Osteocyte (in vitro differentiated cells): ENCODE measurements around the gene VAPA. TPM values are rescaled to one million over a fixed set of nuclear protein-coding genes. Genes with fewer than 3 reads are reported as not detected.

Source experiments
- DNase-seq: peaks from one replicate; pipeline ENCODE4 v3.0.0; 2021; ENCODE audit warnings: mixed read lengths; ENCODE audit not compliant: unreplicated experiment; ENCODE audit errors: extremely low spot score
- H3K27ac Mint-ChIP-seq: one replicate; pipeline ENCODE4 v1.8.0; 2021; ENCODE audit warnings: mild to moderate bottlenecking, mixed read lengths; ENCODE audit not compliant: unreplicated experiment
- H3K27me3 Mint-ChIP-seq: one replicate; pipeline ENCODE4 v1.8.0; 2021; ENCODE audit warnings: mixed read lengths; ENCODE audit not compliant: unreplicated experiment
- H3K36me3 Mint-ChIP-seq: one replicate; pipeline ENCODE4 v1.8.0; 2021; ENCODE audit warnings: mixed read lengths; ENCODE audit not compliant: unreplicated experiment
- H3K4me1 Mint-ChIP-seq: one replicate; pipeline ENCODE4 v1.8.0; 2021; ENCODE audit warnings: mixed read lengths; ENCODE audit not compliant: unreplicated experiment
- H3K4me3 Mint-ChIP-seq: one replicate; pipeline ENCODE4 v1.8.0; 2021; ENCODE audit warnings: mild to moderate bottlenecking, moderate library complexity, mixed read lengths; ENCODE audit not compliant: unreplicated experiment
- H3K9me3 Mint-ChIP-seq: one replicate; pipeline ENCODE4 v1.8.0; 2021; ENCODE audit warnings: mixed read lengths; ENCODE audit not compliant: unreplicated experiment
- long read RNA-seq: library from polyadenylated mRNA; unstranded; transcript quantifications from one replicate; pipeline ENCODE4 v2.0.0, GENCODE V29; 2021
- total RNA-seq: library from RNA; stranded (reverse); gene quantifications from 2 replicates; pipeline ENCODE4 v1.2.1, GENCODE V29; 2021
- TF ChIP-seq, protein P1 (sequence below): fragments of 200-600 bp; sonication (generic); IDR thresholded peaks from 2 replicates; pipeline ENCODE4 v1.5.0; 2021; ENCODE audit warnings: antibody characterized with exemption, mild to moderate bottlenecking, moderate library complexity

The VAPA gene
- 157 and 163 TPM in 2 replicates for total RNA-seq
- long read RNA-seq, full-length matches to known transcripts = 1,082 of 1,121 reads
- long read RNA-seq, partial matches to known transcripts = 5 of 1,121 reads
- long read RNA-seq, other reads (novel, unspliced or antisense) = 34 of 1,121 reads

- no peaks in the 10 kb centered on the region for H3K9me3 Mint-ChIP-seq
- peaks cover 6% of the 10 kb centered on the region for H3K27me3 Mint-ChIP-seq
- peak within 1 kb of the TSS; percentile 92 for H3K27ac Mint-ChIP-seq
- TF ChIP-seq, protein P1, sequence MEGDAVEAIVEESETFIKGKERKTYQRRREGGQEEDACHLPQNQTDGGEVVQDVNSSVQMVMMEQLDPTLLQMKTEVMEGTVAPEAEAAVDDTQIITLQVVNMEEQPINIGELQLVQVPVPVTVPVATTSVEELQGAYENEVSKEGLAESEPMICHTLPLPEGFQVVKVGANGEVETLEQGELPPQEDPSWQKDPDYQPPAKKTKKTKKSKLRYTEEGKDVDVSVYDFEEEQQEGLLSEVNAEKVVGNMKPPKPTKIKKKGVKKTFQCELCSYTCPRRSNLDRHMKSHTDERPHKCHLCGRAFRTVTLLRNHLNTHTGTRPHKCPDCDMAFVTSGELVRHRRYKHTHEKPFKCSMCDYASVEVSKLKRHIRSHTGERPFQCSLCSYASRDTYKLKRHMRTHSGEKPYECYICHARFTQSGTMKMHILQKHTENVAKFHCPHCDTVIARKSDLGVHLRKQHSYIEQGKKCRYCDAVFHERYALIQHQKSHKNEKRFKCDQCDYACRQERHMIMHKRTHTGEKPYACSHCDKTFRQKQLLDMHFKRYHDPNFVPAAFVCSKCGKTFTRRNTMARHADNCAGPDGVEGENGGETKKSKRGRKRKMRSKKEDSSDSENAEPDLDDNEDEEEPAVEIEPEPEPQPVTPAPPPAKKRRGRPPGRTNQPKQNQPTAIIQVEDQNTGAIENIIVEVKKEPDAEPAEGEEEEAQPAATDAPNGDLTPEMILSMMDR = no peak
- DNase-seq = peak; percentile 98
- peak within 1 kb of the TSS; percentile 89 for H3K4me3 Mint-ChIP-seq
- H3K36me3 Mint-ChIP-seq = no peaks in the 10 kb centered on the region
- peaks cover 24% of the 10 kb centered on the region for H3K4me1 Mint-ChIP-seq
Measured at GRCh38 chr18:9913526-9914333, at the start of gene VAPA. VAPA (plus strand) TSS chr18:9914016; CDS start chr18:9914257, 241 bp downstream.

GRCh38 chr18:9865764-9866490, 47.9 kb upstream of the VAPA start:
- H3K27ac Mint-ChIP-seq = no peak overlapping the region
- H3K9me3 Mint-ChIP-seq = peaks cover 9% of the 10 kb centered on the region
- peaks cover 13% of the 10 kb centered on the region for H3K4me1 Mint-ChIP-seq
- TF ChIP-seq, protein P1 = no peak
- H3K27me3 Mint-ChIP-seq = no peaks in the 10 kb centered on the region
- DNase-seq = no peak
- no peak overlapping the region for H3K4me3 Mint-ChIP-seq
- H3K36me3 Mint-ChIP-seq = peaks cover 22% of the 10 kb centered on the region

DNA sequence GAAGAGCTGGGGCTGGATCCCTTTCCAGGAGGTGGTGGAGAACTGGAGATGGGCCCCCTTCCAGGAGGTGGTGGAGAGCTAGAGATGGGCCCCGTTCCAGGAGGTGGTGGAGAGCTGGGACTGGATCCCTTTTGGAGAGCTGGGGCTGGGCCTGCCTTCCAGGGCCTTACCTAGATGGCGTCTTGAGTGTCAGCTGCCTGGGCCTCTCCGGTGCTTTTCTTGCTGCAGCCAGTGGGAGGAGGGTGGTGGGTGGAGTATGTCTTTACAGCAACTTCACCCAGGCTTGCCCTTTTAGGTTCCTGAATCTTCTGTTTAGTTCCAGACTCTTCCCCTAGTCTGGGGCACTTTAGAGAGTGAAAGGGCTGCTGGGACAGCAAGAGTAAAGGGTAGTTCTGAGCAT, 47.2 kb upstream of the VAPA start:
- no peak overlapping the region for H3K27ac Mint-ChIP-seq
- TF ChIP-seq, protein P1 = no peak
- no peaks in the 10 kb centered on the region for H3K27me3 Mint-ChIP-seq

GRCh38 chr18:9867071-9867594, 46.7 kb upstream of the VAPA start:
- TF ChIP-seq, protein P1 = no peak
- H3K27me3 Mint-ChIP-seq = no peaks in the 10 kb centered on the region
- H3K4me1 Mint-ChIP-seq = peaks cover 13% of the 10 kb centered on the region
- H3K27ac Mint-ChIP-seq = no peak overlapping the region
- H3K9me3 Mint-ChIP-seq = peaks cover 9% of the 10 kb centered on the region
- H3K4me3 Mint-ChIP-seq = no peak overlapping the region
- DNase-seq = no peak
- peaks cover 14% of the 10 kb centered on the region for H3K36me3 Mint-ChIP-seq

More for the DNA sequence above, 47.2 kb upstream of the VAPA start:
- DNase-seq = no peak
- peaks cover 9% of the 10 kb centered on the region for H3K9me3 Mint-ChIP-seq
- peaks cover 16% of the 10 kb centered on the region for H3K36me3 Mint-ChIP-seq
- peaks cover 13% of the 10 kb centered on the region for H3K4me1 Mint-ChIP-seq
- H3K4me3 Mint-ChIP-seq = no peak overlapping the region
